Activated T-cell treated with anti-CD3 and anti-CD28 coated beads, Interleukin-2, amount 50 U/mL, for 1 hour (primary cell): ENCODE data around the gene TAGAP.
"Not testable (repeated sequence)": the region's sequence is repeated elsewhere in the genome, so short reads cannot be mapped to it uniquely, and the experiment has no call there.

Experiments
- DNase-seq: peaks from one replicate; pipeline ENCODE4 v3.0.0-alpha.2; 2020

TAGAP gene

GRCh38 chr6:159043947-159044346 is 844 bp downstream of the TAGAP start:
- peak; percentile 46 for DNase-seq

GRCh38 chr6:159043251-159043650 is 1.5 kb downstream of the TAGAP start:
- DNase-seq = no peak

GRCh38 chr6:159042826-159043181 is 2.0 kb downstream of the TAGAP start:
- no peak for DNase-seq

- peak; percentile 71 for DNase-seq
These were observed 2.6 kb downstream of the TAGAP start for GRCh38 chr6:159042003-159042825.

- no peak for DNase-seq
These were observed 3.6 kb downstream of the TAGAP start for GRCh38 chr6:159041181-159041580.

- no peak for DNase-seq
These were observed 4.9 kb downstream of the TAGAP start for GRCh38 chr6:159039885-159040258.

- DNase-seq = no peak
These were observed 5.6 kb downstream of the TAGAP start for GRCh38 chr6:159038914-159039884.

GRCh38 chr6:159038318-159038717 is 6.5 kb downstream of the TAGAP start:
- not testable (repeated sequence) for DNase-seq

- no peak for DNase-seq
These were observed 7.0 kb downstream of the TAGAP start for GRCh38 chr6:159037756-159038290.

- DNase-seq = peak; percentile 50
These were observed 8.1 kb downstream of the TAGAP start for GRCh38 chr6:159036673-159037072.

- peak; percentile 41 for DNase-seq
These were observed 8.9 kb downstream of the TAGAP start for GRCh38 chr6:159035891-159036290.

- no peak for DNase-seq
These were observed 11.4 kb downstream of the TAGAP start for GRCh38 chr6:159033160-159034049.

GRCh38 chr6:159031846-159032245 is 12.9 kb downstream of the TAGAP start:
- no peak for DNase-seq

- no peak for DNase-seq
These were observed 14.6 kb downstream of the TAGAP start for GRCh38 chr6:159030168-159030567.

- not testable (repeated sequence) for DNase-seq
These were observed 19.6 kb downstream of the TAGAP start for GRCh38 chr6:159025224-159025623.

- no peak for DNase-seq
These were observed 20.9 kb downstream of the TAGAP start for GRCh38 chr6:159023893-159024292.

- no peak for DNase-seq
These were observed 24.8 kb downstream of the TAGAP start for GRCh38 chr6:159020011-159020410.

- no peak for DNase-seq
These were observed 26.8 kb downstream of the TAGAP start for GRCh38 chr6:159017757-159018559.

GRCh38 chr6:159014406-159014805 is 30.4 kb downstream of the TAGAP start:
- no peak for DNase-seq

GRCh38 chr6:159013229-159013628 is 31.6 kb downstream of the TAGAP start:
- no peak for DNase-seq

- DNase-seq = no peak
These were observed 32.6 kb downstream of the TAGAP start for GRCh38 chr6:159012201-159012600.
